Activated T-cell treated with anti-CD3 and anti-CD28 coated beads, Interleukin-2, amount 50 U/mL, for 4 hours (primary cell): Measurements from ENCODE around the gene GGN. TPM values are rescaled to one million over a fixed set of nuclear protein-coding genes. Genes with fewer than 3 reads are reported as not detected.
"Not testable (repeated sequence)": the region's sequence is repeated elsewhere in the genome, so short reads cannot be mapped to it uniquely, and the experiment has no call there.

Source experiments
- ATAC-seq, 2 donors: fragments of 200-7000 bp; cut with Tn5 transposase; one replicate each; pipeline ENCODE4 v1.10.0; 2021
- DNase-seq: peaks from one replicate; pipeline ENCODE4 v3.0.0-alpha.2; 2020
- H3K27me3 Mint-ChIP-seq: one replicate; pipeline ENCODE4 v1.8.0; 2021; ENCODE audit warnings: low read depth, mixed read lengths
- H3K36me3 Mint-ChIP-seq: one replicate; pipeline ENCODE4 v1.8.0; 2022; ENCODE audit warnings: mixed read lengths; ENCODE audit not compliant: insufficient read depth
- H3K4me1 Mint-ChIP-seq: one replicate; pipeline ENCODE4 v1.8.0; 2021; ENCODE audit warnings: low read depth, mixed read lengths
- H3K4me3 Mint-ChIP-seq: one replicate; pipeline ENCODE4 v1.8.0; 2021; ENCODE audit warnings: mild to moderate bottlenecking, moderate library complexity, mixed read lengths
- H3K9me3 Mint-ChIP-seq: one replicate; pipeline ENCODE4 v1.8.0; 2021; ENCODE audit warnings: mixed read lengths
- total RNA-seq, 3 donors: library from RNA; stranded (reverse); gene quantifications; one replicate each; pipeline ENCODE4 v1.2.1, GENCODE V29; 2021

Gene GGN
- total RNA-seq, 3 donors from 2014 or later, result 0.11 TPM; not detected in 1

DNA sequence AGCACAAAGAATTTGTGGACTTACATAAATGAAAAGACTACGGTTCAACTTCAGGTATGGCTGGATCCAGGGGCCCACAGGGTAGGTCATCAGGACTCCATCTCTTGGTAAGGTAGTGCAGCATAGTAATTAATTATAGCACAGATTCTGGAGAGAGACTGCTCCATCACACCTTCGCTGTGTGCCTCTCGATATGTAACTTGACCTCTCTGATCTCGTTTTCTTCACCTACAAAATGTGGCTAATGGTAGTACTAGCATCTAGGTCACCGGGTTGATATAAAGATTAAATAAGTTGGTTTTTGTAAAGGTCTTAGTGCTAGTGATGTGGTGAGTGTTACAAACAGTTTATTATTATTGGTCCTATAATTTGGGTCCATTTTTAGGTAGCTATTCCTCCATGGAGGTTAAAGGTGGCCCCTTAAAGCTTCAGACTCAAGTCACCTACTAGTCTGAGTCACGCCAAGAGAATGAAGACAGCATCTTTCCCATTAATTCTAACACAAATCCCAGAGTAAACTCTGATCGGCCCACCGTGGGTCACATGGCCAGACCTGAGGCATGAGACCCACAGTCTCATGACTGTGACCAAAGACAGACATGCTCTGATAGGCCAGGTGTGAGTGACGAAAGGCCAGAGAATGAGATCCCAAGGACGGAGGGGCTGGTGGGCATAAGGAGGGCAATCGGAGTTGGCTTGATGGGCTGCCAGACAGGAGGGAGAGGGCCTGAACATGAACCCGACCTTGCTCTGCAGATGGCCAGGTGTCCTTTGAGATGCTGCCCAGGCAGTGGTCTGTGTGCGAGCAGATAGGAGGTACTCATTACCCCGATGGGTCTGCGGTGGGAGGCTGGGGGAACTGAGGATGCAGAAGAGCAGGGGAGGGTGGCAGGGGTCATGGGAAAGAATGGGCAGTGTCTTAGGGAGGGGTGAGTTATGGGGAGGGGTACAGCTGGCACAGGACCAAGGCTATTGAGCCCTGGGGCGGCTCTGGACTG, 31.8 kb downstream of the GGN start:
- DNase-seq, result no peak

GRCh38 chr19:38352611-38353010, 35.2 kb downstream of the GGN start:
- H3K4me1 Mint-ChIP-seq, result no peaks in the 10 kb centered on the region
- H3K4me3 Mint-ChIP-seq, result no peak overlapping the region
- H3K36me3 Mint-ChIP-seq, result no peaks in the 10 kb centered on the region
- H3K27me3 Mint-ChIP-seq, result no peaks in the 10 kb centered on the region
- H3K9me3 Mint-ChIP-seq, result no peaks in the 10 kb centered on the region
- no peak for DNase-seq
- ATAC-seq, result no peak

More for the DNA sequence above, 31.8 kb downstream of the GGN start:
- no peaks in the 10 kb centered on the region for H3K9me3 Mint-ChIP-seq
- H3K27me3 Mint-ChIP-seq, result no peaks in the 10 kb centered on the region
- no peak for ATAC-seq
- H3K36me3 Mint-ChIP-seq, result no peaks in the 10 kb centered on the region
- H3K4me1 Mint-ChIP-seq, result peaks cover under 1% of the 10 kb centered on the region
- H3K4me3 Mint-ChIP-seq, result no peak overlapping the region

- no peak for DNase-seq
- Mint-ChIP-seq H3K36me3 (no peaks in the 10 kb centered on the region), H3K9me3 (no peaks in the 10 kb centered on the region), H3K27me3 (no peaks in the 10 kb centered on the region), H3K4me1 (no peaks in the 10 kb centered on the region), H3K4me3 (no peak overlapping the region)
- ATAC-seq, result no peak
Observed at GRCh38 chr19:38351865-38352395, 35.9 kb downstream of the GGN start.

GRCh38 chr19:38350883-38351282, 37.0 kb downstream of the GGN start:
- H3K9me3 Mint-ChIP-seq, result no peaks in the 10 kb centered on the region
- no peaks in the 10 kb centered on the region for H3K36me3 Mint-ChIP-seq
- DNase-seq (no peak), ATAC-seq (no peak)
- H3K4me1 Mint-ChIP-seq, result no peaks in the 10 kb centered on the region
- H3K27me3 Mint-ChIP-seq, result no peaks in the 10 kb centered on the region
- no peak overlapping the region for H3K4me3 Mint-ChIP-seq

GRCh38 chr19:38346837-38347236, 41.0 kb downstream of the GGN start:
- no peak for DNase-seq
- H3K4me3 Mint-ChIP-seq, result no peak overlapping the region
- ATAC-seq, result no peak
- H3K27me3 Mint-ChIP-seq, result no peaks in the 10 kb centered on the region
- H3K4me1 Mint-ChIP-seq, result no peaks in the 10 kb centered on the region
- no peaks in the 10 kb centered on the region for H3K9me3 Mint-ChIP-seq
- no peaks in the 10 kb centered on the region for H3K36me3 Mint-ChIP-seq

DNA sequence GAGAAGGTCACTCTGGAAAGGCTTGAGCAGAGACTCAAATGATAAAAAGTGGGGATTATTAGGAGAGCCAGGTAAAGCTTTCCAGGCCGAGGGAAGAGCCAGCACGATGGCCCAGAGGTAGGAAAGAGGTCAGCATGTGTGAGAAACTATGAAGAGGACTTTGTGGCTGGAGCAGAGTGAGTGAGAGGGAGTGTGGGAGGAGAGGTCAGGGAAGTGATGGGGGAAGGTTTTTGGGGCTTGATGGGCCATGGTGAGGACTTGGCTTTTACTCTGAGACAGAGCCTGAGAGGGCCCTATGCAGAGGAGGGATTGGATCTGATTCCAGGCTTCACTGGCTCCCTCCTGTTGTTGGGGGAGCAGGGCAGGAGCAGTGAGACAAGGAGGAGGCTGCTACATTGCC, 46.9 kb downstream of the GGN start:
- H3K36me3 Mint-ChIP-seq, result no peaks in the 10 kb centered on the region
- no peak overlapping the region for H3K4me3 Mint-ChIP-seq
- H3K4me1 Mint-ChIP-seq, result peaks cover 9% of the 10 kb centered on the region
- DNase-seq (no peak), ATAC-seq (no peak)
- H3K27me3 Mint-ChIP-seq, result no peaks in the 10 kb centered on the region
- no peaks in the 10 kb centered on the region for H3K9me3 Mint-ChIP-seq

GRCh38 chr19:38339011-38339410, 48.8 kb downstream of the GGN start:
- H3K4me1 Mint-ChIP-seq, H3K36me3 Mint-ChIP-seq, H3K9me3 Mint-ChIP-seq, DNase-seq, H3K27me3 Mint-ChIP-seq, H3K4me3 Mint-ChIP-seq, ATAC-seq: not testable (repeated sequence)

DNA sequence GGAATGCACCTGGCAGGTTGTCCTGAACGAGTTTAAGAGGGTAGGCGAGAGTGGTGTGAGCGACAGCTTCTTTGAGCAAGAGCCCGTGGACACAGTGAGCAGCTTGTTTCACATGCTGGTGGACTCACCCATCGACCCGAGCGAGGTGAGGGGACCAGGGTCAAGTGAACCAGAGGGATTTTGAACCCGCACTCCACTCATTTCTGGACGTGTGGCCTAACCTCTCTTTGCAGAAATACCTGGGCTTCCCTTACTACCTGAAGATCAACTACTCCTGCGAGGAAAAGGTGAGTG, 50.5 kb downstream of the GGN start:
- ATAC-seq (no peak), DNase-seq (no peak)
- Mint-ChIP-seq H3K4me1 (peaks cover 9% of the 10 kb centered on the region), H3K4me3 (peak overlapping the region; percentile 95), H3K9me3 (no peaks in the 10 kb centered on the region), H3K27me3 (no peaks in the 10 kb centered on the region), H3K36me3 (no peaks in the 10 kb centered on the region)

- Mint-ChIP-seq H3K4me1 (peaks cover 9% of the 10 kb centered on the region), H3K27me3 (no peaks in the 10 kb centered on the region), H3K36me3 (no peaks in the 10 kb centered on the region), H3K4me3 (peak overlapping the region; percentile 95), H3K9me3 (no peaks in the 10 kb centered on the region)
- DNase-seq (peak; percentile 95), ATAC-seq (peak; percentile 66)
Observed at GRCh38 chr19:38336638-38337359, 51.0 kb downstream of the GGN start.

- peak overlapping the region; percentile 95 for H3K4me3 Mint-ChIP-seq
- H3K9me3 Mint-ChIP-seq, result no peaks in the 10 kb centered on the region
- H3K4me1 Mint-ChIP-seq, result peaks cover 9% of the 10 kb centered on the region
- peak; percentile 89 for DNase-seq
- peak; percentile 84 to 85 for ATAC-seq
- no peaks in the 10 kb centered on the region for H3K36me3 Mint-ChIP-seq
- H3K27me3 Mint-ChIP-seq, result no peaks in the 10 kb centered on the region
Observed at GRCh38 chr19:38335949-38336637, 51.7 kb downstream of the GGN start.

Other genes with a start within 250 kb of the GGN start
- under 1 TPM; 0.40 to 0.45 (median 0.43) TPM for gene DPF1, start 163.8 kb downstream of the GGN start, total RNA-seq
- 1 to 10 TPM in 1 of 3 donors, under 1 TPM in 2; 0.34 to 1.8 (median 0.46) TPM for gene PPP1R14A, start 131.7 kb downstream of the GGN start, total RNA-seq
- gene SPINT2, start 123.5 kb downstream of the GGN start, total RNA-seq, result 10 to 100 TPM; 15.6 to 27.5 (median 20.6) TPM
- gene C19orf33, start 83.8 kb downstream of the GGN start, total RNA-seq, result not detected
- 10 to 100 TPM; 48.0 to 60.1 (median 50.4) TPM for gene YIF1B, start 72.1 kb downstream of the GGN start, total RNA-seq
- 10 to 100 TPM in 1 of 3 donors, 1 to 10 TPM in 2; 9.2 to 10.9 (median 9.8) TPM for gene KCNK6, start 68.2 kb downstream of the GGN start, total RNA-seq
- gene CATSPERG, start 52.2 kb downstream of the GGN start, total RNA-seq, result 1 to 10 TPM; 2.4 to 3.1 (median 3.0) TPM
- 100 to 1,000 TPM; 331 to 368 (median 337) TPM for gene PSMD8, start 13.5 kb downstream of the GGN start, total RNA-seq
- under 1 TPM; 0.46 to 0.74 (median 0.57) TPM for gene SPRED3, start 663 bp upstream of the GGN start, total RNA-seq
- gene FAM98C, start 15.1 kb upstream of the GGN start, total RNA-seq, result 10 to 100 TPM; 22.7 to 27.5 (median 24.5) TPM
- 1 to 10 TPM in 2 of 3 donors, under 1 TPM in 1; 0.66 to 1.4 (median 1.2) TPM for gene RASGRP4, start 38.2 kb upstream of the GGN start, total RNA-seq
- gene RYR1, start 45.7 kb upstream of the GGN start, total RNA-seq, result 1 to 10 TPM; 2.3 to 3.9 (median 3.2) TPM
- gene MAP4K1, start 229.9 kb upstream of the GGN start, total RNA-seq, result 100 to 1,000 TPM; 109 to 130 (median 126) TPM
- 100 to 1,000 TPM; 370 to 409 (median 401) TPM for gene EIF3K, start 231.2 kb upstream of the GGN start, total RNA-seq